Measurements from ENCODE around the gene TMPRSS2. TPM values are rescaled to one million over a fixed set of nuclear protein-coding genes. Genes with fewer than 3 reads are reported as not detected.

Gene TMPRSS2
- total RNA-seq, 1 donor from 2014 or later: 0.99 TPM

DNA sequence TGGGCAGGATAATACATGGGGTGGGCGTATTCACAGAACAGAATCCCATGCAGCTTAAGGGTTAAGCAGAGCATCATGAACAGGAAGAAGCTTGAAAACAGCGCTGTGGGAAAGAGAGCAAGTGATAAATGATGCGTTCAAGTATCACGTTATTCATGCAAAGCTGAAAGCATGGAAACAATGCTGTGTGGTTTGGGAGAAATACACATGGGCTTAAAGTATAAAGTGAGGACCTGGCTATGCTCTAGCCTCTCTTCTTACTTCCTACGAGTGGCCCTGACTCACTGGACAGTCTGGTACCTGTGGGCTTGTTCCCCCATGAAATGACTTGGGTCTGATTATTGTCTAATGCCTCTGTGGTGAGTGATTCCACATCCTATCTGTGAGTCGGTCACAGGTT lies 25.7 kb downstream of the TMPRSS2 start:
- Histone ChIP-seq H3K27ac (no peak overlapping the region), H3K4me1 (peaks cover 12% of the 10 kb centered on the region), H3K27me3 (no peaks in the 10 kb centered on the region), H3K4me2 (no peak overlapping the region), H2AFZ (replicated peaks) (no peak overlapping the region), H3K36me3 (no peaks in the 10 kb centered on the region), H3F3A (ENCODE audit: low read depth) (peaks cover 17% of the 10 kb centered on the region), H4K20me1 (ENCODE audit: low read depth) (no peaks in the 10 kb centered on the region), H3K9me3 (ENCODE audit: low read depth) (no peaks in the 10 kb centered on the region), H3K79me2 (ENCODE audit: low read depth) (no peaks in the 10 kb centered on the region), H3K9ac (no peak overlapping the region), H3K4me3 (no peak overlapping the region)
- Mint-ChIP-seq H3K4me3 (no peak overlapping the region), H3K4me1 (peaks cover 32% of the 10 kb centered on the region), H3K36me3 (no peaks in the 10 kb centered on the region), H3K27me3 (ENCODE audit: insufficient read depth, low read depth) (peaks cover 3% of the 10 kb centered on the region), H3K27ac (no peak overlapping the region), H3K9me3 (no peaks in the 10 kb centered on the region)
- no peak for DNase-seq (ENCODE audit: low spot score)
- TF ChIP-seq EZH2 (IDR thresholded peaks at IDR 0.05): no peak
- no peak for TF ChIP-seq EZH2phosphoT487 (IDR thresholded peaks at IDR 0.05)
- TF ChIP-seq, protein P1, sequence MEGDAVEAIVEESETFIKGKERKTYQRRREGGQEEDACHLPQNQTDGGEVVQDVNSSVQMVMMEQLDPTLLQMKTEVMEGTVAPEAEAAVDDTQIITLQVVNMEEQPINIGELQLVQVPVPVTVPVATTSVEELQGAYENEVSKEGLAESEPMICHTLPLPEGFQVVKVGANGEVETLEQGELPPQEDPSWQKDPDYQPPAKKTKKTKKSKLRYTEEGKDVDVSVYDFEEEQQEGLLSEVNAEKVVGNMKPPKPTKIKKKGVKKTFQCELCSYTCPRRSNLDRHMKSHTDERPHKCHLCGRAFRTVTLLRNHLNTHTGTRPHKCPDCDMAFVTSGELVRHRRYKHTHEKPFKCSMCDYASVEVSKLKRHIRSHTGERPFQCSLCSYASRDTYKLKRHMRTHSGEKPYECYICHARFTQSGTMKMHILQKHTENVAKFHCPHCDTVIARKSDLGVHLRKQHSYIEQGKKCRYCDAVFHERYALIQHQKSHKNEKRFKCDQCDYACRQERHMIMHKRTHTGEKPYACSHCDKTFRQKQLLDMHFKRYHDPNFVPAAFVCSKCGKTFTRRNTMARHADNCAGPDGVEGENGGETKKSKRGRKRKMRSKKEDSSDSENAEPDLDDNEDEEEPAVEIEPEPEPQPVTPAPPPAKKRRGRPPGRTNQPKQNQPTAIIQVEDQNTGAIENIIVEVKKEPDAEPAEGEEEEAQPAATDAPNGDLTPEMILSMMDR (IDR thresholded peaks at IDR 0.05): no peak

DNA sequence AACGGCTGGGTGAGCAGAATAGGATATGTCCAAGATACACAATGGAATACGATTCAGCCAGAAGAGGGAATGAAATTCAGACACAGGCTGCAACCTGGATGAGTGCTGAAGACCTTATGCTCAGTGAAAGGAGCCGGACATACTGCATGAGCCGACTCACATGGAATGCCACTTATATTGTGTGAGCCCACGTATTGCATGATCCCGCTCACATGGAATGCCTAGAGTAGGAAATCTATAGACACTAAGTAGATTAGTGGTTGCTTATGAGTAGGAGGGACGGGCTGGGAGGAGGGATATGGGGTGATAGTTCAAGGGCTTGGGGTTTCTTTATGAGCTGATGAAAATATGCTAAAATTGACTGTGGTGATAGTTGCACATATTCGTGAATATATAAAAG lies 26.8 kb downstream of the TMPRSS2 start:
- H2AFZ ChIP-seq (replicated peaks): no peak overlapping the region
- H3K9ac ChIP-seq: no peak overlapping the region

DNA sequence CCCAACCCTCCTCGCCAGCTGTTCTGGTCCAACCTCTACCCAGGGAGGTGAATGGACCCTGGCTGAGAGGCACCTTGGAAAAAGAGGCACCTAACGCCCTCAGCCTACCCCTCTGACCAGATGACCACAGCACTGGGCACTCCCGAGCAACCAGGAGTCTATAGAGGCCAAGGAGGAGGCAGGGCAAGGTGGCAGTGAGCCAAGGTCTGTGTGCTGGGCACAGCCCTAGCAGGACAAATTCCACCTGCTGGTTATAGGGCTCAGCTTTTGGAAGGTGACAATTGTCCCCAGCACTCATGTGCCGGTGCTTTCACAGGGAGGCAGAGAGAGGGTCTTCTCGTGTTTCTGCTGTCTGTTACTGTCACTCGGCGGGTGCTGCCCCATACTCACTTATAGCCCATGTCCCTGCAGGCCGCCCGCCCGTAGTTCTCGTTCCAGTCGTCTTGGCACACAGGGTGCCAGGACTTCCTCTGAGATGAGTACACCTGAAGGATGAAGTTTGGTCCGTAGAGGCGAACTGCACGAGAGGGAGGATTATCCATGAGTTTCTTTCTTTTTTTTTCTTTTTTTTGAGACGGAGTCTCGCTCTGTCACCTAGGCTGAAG lies 27.8 kb downstream of the TMPRSS2 start:
- peaks cover 27% of the 10 kb centered on the region for H3F3A ChIP-seq (ENCODE audit: low read depth)
- no peaks in the 10 kb centered on the region for H4K20me1 ChIP-seq (ENCODE audit: low read depth)
- no peaks in the 10 kb centered on the region for H3K36me3 ChIP-seq
- no peak overlapping the region for H2AFZ ChIP-seq (replicated peaks)
- Mint-ChIP-seq H3K36me3 (no peaks in the 10 kb centered on the region), H3K9me3 (no peaks in the 10 kb centered on the region), H3K27me3 (ENCODE audit: insufficient read depth, low read depth) (peaks cover 3% of the 10 kb centered on the region), H3K4me1 (peaks cover 26% of the 10 kb centered on the region), H3K27ac (no peak overlapping the region), H3K4me3 (no peak overlapping the region)
- no peaks in the 10 kb centered on the region for H3K9me3 ChIP-seq (ENCODE audit: low read depth)
- peaks cover 19% of the 10 kb centered on the region for H3K4me1 ChIP-seq
- no peaks in the 10 kb centered on the region for H3K79me2 ChIP-seq (ENCODE audit: low read depth)
- no peak overlapping the region for H3K4me3 ChIP-seq
- no peak overlapping the region for H3K9ac ChIP-seq
- no peak for DNase-seq (ENCODE audit: low spot score)
- no peak overlapping the region for H3K4me2 ChIP-seq
- no peaks in the 10 kb centered on the region for H3K27me3 ChIP-seq
- no peak for TF ChIP-seq EZH2 (IDR thresholded peaks at IDR 0.05)
- no peak for TF ChIP-seq EZH2phosphoT487 (IDR thresholded peaks at IDR 0.05)
- TF ChIP-seq, protein P1 (IDR thresholded peaks at IDR 0.05): no peak
- H3K27ac ChIP-seq: no peak overlapping the region

More for the DNA sequence above, 26.8 kb downstream of the TMPRSS2 start:
- Mint-ChIP-seq H3K4me1 (peaks cover 26% of the 10 kb centered on the region), H3K27me3 (ENCODE audit: insufficient read depth, low read depth) (peaks cover 3% of the 10 kb centered on the region), H3K27ac (no peak overlapping the region), H3K36me3 (no peaks in the 10 kb centered on the region), H3K9me3 (no peaks in the 10 kb centered on the region), H3K4me3 (no peak overlapping the region)
- Histone ChIP-seq H3K27ac (no peak overlapping the region), H3K79me2 (ENCODE audit: low read depth) (no peaks in the 10 kb centered on the region), H3K27me3 (no peaks in the 10 kb centered on the region), H3K4me2 (no peak overlapping the region), H3F3A (ENCODE audit: low read depth) (peaks cover 27% of the 10 kb centered on the region), H4K20me1 (ENCODE audit: low read depth) (no peaks in the 10 kb centered on the region), H3K4me1 (peaks cover 19% of the 10 kb centered on the region), H3K36me3 (no peaks in the 10 kb centered on the region), H3K4me3 (no peak overlapping the region), H3K9me3 (ENCODE audit: low read depth) (no peaks in the 10 kb centered on the region)
- TF ChIP-seq, protein P1 (IDR thresholded peaks at IDR 0.05): no peak
- no peak for TF ChIP-seq EZH2phosphoT487 (IDR thresholded peaks at IDR 0.05)
- no peak for TF ChIP-seq EZH2 (IDR thresholded peaks at IDR 0.05)
- DNase-seq (ENCODE audit: low spot score): no peak
